ENCODE results near the gene ASXL1.

ASXL1 gene

GRCh38 chr20:32485770-32486478 is 127.8 kb downstream of the ASXL1 start:
- no peak for DNase-seq
- Histone ChIP-seq H3K4me3 (ENCODE audit: low read depth, low read length) (no peak overlapping the region), H3K36me3 (no peaks in the 10 kb centered on the region), H3K9me3 (no peaks in the 10 kb centered on the region), H3K4me1 (peaks cover 7% of the 10 kb centered on the region), H3K27me3 (no peaks in the 10 kb centered on the region)
- no peak for TF ChIP-seq CTCF (IDR thresholded peaks at IDR 0.05; ENCODE audit: low read depth, low read length)

GRCh38 chr20:32487381-32487780 is 129.2 kb downstream of the ASXL1 start:
- Histone ChIP-seq H3K27me3 (no peaks in the 10 kb centered on the region), H3K4me3 (ENCODE audit: low read depth, low read length) (no peak overlapping the region), H3K9me3 (no peaks in the 10 kb centered on the region), H3K36me3 (no peaks in the 10 kb centered on the region), H3K4me1 (peaks cover 7% of the 10 kb centered on the region)
- DNase-seq: no peak
- TF ChIP-seq CTCF (IDR thresholded peaks at IDR 0.05; ENCODE audit: low read depth, low read length): no peak

GRCh38 chr20:32488066-32488838 is 130.1 kb downstream of the ASXL1 start:
- H3K27me3 ChIP-seq: no peaks in the 10 kb centered on the region
- TF ChIP-seq CTCF (IDR thresholded peaks at IDR 0.05; ENCODE audit: low read depth, low read length): no peak
- no peaks in the 10 kb centered on the region for H3K36me3 ChIP-seq
- H3K9me3 ChIP-seq: no peaks in the 10 kb centered on the region
- H3K4me1 ChIP-seq: peaks cover 7% of the 10 kb centered on the region
- H3K4me3 ChIP-seq (ENCODE audit: low read depth, low read length): no peak overlapping the region
- no peak for DNase-seq

All from BE2C (cell line).